Stomach (tissue), 4 donors: ENCODE data around the gene OTOG.

Experiments used
- CTCF ChIP-seq, 7 experiments: fragments of 450-650 bp in 4 of 7; fragments of 200-600 bp in 3 of 7; sonication (generic) in 3 of 7; IDR thresholded peaks; one replicate each; pipeline ENCODE4 v1.5.1; 2016 to 2019; ENCODE audit warnings: antibody characterized with exemption in 7 of 7, control low read depth in 2 of 7, mild to moderate bottlenecking in 1 of 7
- POLR2A ChIP-seq, 4 donors: fragments of 450-650 bp; IDR thresholded peaks; one replicate each; pipeline ENCODE4 v1.6.1; 2016; ENCODE audit warnings: antibody characterized with exemption in 4 of 4, control low read depth in 2 of 4, mild to moderate bottlenecking in 1 of 4, moderate library complexity in 1 of 4
- POLR2AphosphoS5 ChIP-seq, 3 donors: sonication (generic); formaldehyde crosslinking; IDR thresholded peaks; one replicate each; pipeline ENCODE4 v1.6.1; 2016; ENCODE audit warnings: antibody characterized with exemption in 3 of 3

- TF ChIP-seq CTCF (IDR thresholded peaks at IDR 0.05) (no peak), POLR2A (IDR thresholded peaks at IDR 0.05) (no peak), POLR2AphosphoS5 (IDR thresholded peaks at IDR 0.05) (no peak)
These were observed 38.8 kb upstream of the OTOG start for GRCh38 chr11:17508306-17508705.
